A673 (cell line): ENCODE measurements around the gene DOCK1. TPM values are rescaled to one million over a fixed set of nuclear protein-coding genes. Genes with fewer than 3 reads are reported as not detected.

Experiments used
- BruUV-seq: library from RNA; stranded (reverse); fragments of 400-500 nt; replicated peaks from 2 replicates; lab custom pipeline; 2021; lab: Mats Ljungman, UMichigan
- CTCF ChIA-PET: fragments of 300-600 bp; sonication (Branson Sonifier 250); formaldehyde crosslinking; loops from one replicate; lab custom pipeline; 2022; ENCODE audit warnings: antibody characterized with exemption; lab: Charles Lee
- POLR2A ChIA-PET: fragments of 300-600 bp; sonication (Branson Sonifier 250); formaldehyde crosslinking; loops from one replicate; lab custom pipeline; 2022; ENCODE audit warnings: antibody characterized with exemption; ENCODE audit not compliant: low non-redundant PET; lab: Charles Lee
- DNase-seq: peaks from one replicate; pipeline ENCODE4 v3.0.0-alpha.2; 2015; ENCODE audit warnings: low spot score
- H3K27ac ChIP-seq: fragments of 200-600 bp; sonication (generic); 2 replicates; pipeline ENCODE4 v1.5.1; 2016; ENCODE audit warnings: mixed run types, low read depth, mild to moderate bottlenecking, mixed read lengths, antibody characterized with exemption, low read length; ENCODE audit not compliant: poor library complexity, severe bottlenecking
- H3K27me3 ChIP-seq: fragments of 200-600 bp; sonication (generic); replicated peaks from 2 replicates; pipeline ENCODE4 v1.6.1; 2017; ENCODE audit warnings: mixed run types, low read depth, mild to moderate bottlenecking, mixed read lengths, antibody characterized with exemption, low read length; ENCODE audit not compliant: insufficient read depth, poor library complexity
- H3K36me3 ChIP-seq: fragments of 200-600 bp; sonication (generic); 2 replicates; pipeline ENCODE4 v1.6.1; 2016; ENCODE audit warnings: mixed run types, mild to moderate bottlenecking, mixed read lengths, antibody characterized with exemption, low read length; ENCODE audit not compliant: insufficient read depth, poor library complexity, severe bottlenecking
- H3K4me1 ChIP-seq: fragments of 200-600 bp; sonication (generic); 2 replicates; pipeline ENCODE4 v1.6.1; 2017; ENCODE audit warnings: mixed run types, mild to moderate bottlenecking, mixed read lengths, antibody characterized with exemption, low read length; ENCODE audit not compliant: insufficient read depth, poor library complexity, severe bottlenecking
- H3K4me3 ChIP-seq: fragments of 200-600 bp; sonication (generic); 2 replicates; pipeline ENCODE4 v1.5.1; 2016; ENCODE audit warnings: low read depth, mixed run types, mild to moderate bottlenecking, mixed read lengths, low read length; ENCODE audit not compliant: poor library complexity, severe bottlenecking
- H3K9me3 ChIP-seq: fragments of 200-600 bp; sonication (generic); 2 replicates; pipeline ENCODE4 v1.6.1; 2016; ENCODE audit warnings: mixed run types, low read depth, mild to moderate bottlenecking, mixed read lengths, antibody characterized with exemption, low read length; ENCODE audit not compliant: poor library complexity, severe bottlenecking
- EZH2 ChIP-seq: fragments of 200-600 bp; sonication (generic); IDR thresholded peaks from 2 replicates; pipeline ENCODE4 v1.6.1; 2017; ENCODE audit warnings: borderline replicate concordance, low read depth, mild to moderate bottlenecking, mixed read lengths, antibody characterized with exemption, low read length; ENCODE audit not compliant: poor library complexity, severe bottlenecking
- intact Hi-C: fragments of 100-400 bp; cut with micrococcal nuclease; formaldehyde crosslinking; loops from one replicate; pipeline ENCODE4 v1.10.0; 2022; ENCODE audit not compliant: unreplicated experiment
- total RNA-seq: library from RNA; stranded (reverse); gene quantifications from 2 replicates; pipeline ENCODE4 v1.2.3, GENCODE V29; 2021
- TF ChIP-seq, protein P1 (sequence below): fragments of 300-800, 200-600 bp; sonication (generic); conservative IDR thresholded peaks from 2 replicates; pipeline ENCODE4 v1.5.1; 2017; ENCODE audit warnings: low read depth, mild to moderate bottlenecking, antibody characterized with exemption, low read length, moderate library complexity, mixed read lengths

The DOCK1 gene
- total RNA-seq, 1 experiment from 2014 or later = 30.7 TPM

DNA sequence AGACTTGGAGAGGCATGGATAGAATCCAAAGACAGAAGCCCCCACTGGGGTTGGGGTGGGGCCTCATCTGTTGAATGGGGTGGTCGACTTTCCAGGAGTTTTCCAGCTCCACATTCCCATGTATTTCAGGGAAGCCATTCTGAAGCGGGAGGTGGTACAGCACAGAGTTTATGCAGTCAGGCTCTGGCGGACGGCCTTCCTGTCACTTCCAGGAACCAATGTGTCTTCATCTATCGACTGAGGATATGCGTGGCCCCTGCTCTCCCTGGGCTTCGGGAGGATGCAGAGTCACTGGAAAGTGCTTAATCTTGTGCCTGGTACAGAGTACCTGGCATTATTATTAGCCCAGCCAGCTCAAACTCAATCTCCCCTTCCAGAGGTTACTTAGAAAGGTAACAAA lies 26.3 kb downstream of the DOCK1 start:
- intact Hi-C loops = no loop called here
- TF ChIP-seq, protein P1, sequence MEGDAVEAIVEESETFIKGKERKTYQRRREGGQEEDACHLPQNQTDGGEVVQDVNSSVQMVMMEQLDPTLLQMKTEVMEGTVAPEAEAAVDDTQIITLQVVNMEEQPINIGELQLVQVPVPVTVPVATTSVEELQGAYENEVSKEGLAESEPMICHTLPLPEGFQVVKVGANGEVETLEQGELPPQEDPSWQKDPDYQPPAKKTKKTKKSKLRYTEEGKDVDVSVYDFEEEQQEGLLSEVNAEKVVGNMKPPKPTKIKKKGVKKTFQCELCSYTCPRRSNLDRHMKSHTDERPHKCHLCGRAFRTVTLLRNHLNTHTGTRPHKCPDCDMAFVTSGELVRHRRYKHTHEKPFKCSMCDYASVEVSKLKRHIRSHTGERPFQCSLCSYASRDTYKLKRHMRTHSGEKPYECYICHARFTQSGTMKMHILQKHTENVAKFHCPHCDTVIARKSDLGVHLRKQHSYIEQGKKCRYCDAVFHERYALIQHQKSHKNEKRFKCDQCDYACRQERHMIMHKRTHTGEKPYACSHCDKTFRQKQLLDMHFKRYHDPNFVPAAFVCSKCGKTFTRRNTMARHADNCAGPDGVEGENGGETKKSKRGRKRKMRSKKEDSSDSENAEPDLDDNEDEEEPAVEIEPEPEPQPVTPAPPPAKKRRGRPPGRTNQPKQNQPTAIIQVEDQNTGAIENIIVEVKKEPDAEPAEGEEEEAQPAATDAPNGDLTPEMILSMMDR = no peak
- no peak for TF ChIP-seq EZH2
- Histone ChIP-seq H3K36me3 (no peaks in the 10 kb centered on the region), H3K4me1 (peaks cover 31% of the 10 kb centered on the region), H3K27ac (no peak overlapping the region), H3K4me3 (no peak overlapping the region), H3K27me3 (no peaks in the 10 kb centered on the region), H3K9me3 (no peaks in the 10 kb centered on the region)
- DNase-seq = no peak
- ChIA-PET CTCF (no interaction called here), POLR2A (no interaction called here)
- no TSS peak for BruUV-seq

DNA sequence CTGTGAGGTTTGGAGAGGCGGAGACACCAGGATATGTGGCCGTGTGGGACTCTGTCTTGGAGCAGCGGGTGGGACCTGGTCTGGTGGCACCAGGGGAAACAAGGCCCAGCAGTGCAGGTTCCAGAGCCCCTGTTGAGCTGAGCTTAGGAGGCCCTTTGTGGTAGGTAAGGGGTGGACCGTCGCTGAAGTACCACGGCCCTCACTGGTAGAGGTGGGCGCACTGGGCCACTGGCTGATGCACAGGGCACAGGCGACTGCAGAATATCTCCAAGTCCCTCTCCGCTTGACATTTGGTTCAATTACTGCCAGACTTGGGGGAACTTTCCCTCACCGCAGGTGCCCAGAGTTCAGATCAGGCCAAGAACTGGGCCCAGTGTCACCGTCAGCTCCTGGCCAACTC lies 27.3 kb downstream of the DOCK1 start:
- Histone ChIP-seq H3K9me3 (peaks cover 5% of the 10 kb centered on the region), H3K27me3 (no peaks in the 10 kb centered on the region), H3K27ac (peak overlapping the region; percentile 80), H3K4me3 (no peak overlapping the region), H3K4me1 (peaks cover 37% of the 10 kb centered on the region), H3K36me3 (no peaks in the 10 kb centered on the region)
- no TSS peak for BruUV-seq
- CTCF ChIA-PET = no interaction called here
- no peak for TF ChIP-seq EZH2
- TF ChIP-seq, protein P1 = no peak
- intact Hi-C loops = no loop called here
- POLR2A ChIA-PET = no interaction called here
- no peak for DNase-seq

DNA sequence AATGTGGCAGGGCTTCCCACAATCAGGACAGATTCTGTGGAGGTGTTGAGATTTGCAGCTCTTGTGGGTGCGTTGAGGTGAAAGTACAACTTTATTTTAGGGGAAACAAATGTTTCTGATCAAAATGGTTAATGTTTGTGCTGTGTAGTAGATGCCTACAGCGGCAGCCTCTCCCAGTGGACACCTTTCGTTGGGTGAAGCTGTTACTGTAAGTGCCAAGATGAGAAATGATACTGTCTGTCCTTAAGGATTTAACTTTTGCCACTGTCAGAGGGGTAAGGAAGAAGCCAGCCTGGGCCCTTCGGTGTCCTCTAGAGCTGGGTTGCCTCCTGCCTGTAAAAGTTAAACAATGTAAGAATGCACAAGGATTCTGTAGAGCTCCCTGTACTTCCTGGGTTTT lies 27.9 kb downstream of the DOCK1 start:
- Histone ChIP-seq H3K4me3 (no peak overlapping the region), H3K27ac (peak overlapping the region; percentile 80), H3K27me3 (no peaks in the 10 kb centered on the region), H3K4me1 (peaks cover 37% of the 10 kb centered on the region), H3K9me3 (peaks cover 8% of the 10 kb centered on the region), H3K36me3 (no peaks in the 10 kb centered on the region)
- POLR2A ChIA-PET = no interaction called here
- no peak for TF ChIP-seq EZH2
- TF ChIP-seq, protein P1 = no peak
- BruUV-seq = no TSS peak
- CTCF ChIA-PET = no interaction called here
- DNase-seq = no peak
- intact Hi-C loops = no loop called here
